Peyer's patch (tissue), 4 donors: ENCODE data around the gene AR.

Source experiments
- CTCF ChIP-seq, 6 experiments: fragments of 450-650 bp in 4 of 6; fragments of 200-600 bp in 2 of 6; sonication (generic) in 1 of 6; IDR thresholded peaks; one replicate each; pipeline ENCODE4 v1.5.1; 2017 to 2019; ENCODE audit warnings: antibody characterized with exemption in 6 of 6, mild to moderate bottlenecking in 3 of 6, moderate library complexity in 1 of 6
- POLR2A ChIP-seq, 2 donors: fragments of 450-650 bp; IDR thresholded peaks; one replicate each; pipeline ENCODE4 v1.5.1; 2017; ENCODE audit warnings: antibody characterized with exemption in 2 of 2, mild to moderate bottlenecking in 2 of 2, moderate library complexity in 2 of 2

GRCh38 chrX:67520671-67521070, 23.1 kb upstream of the AR start:
- TF ChIP-seq CTCF (IDR thresholded peaks at IDR 0.05) (no peak), POLR2A (IDR thresholded peaks at IDR 0.05) (no peak)
